NCI-H2196 treated with DMSO at 0.1 percent for 48 hours (cell line): Measurements from ENCODE around the gene FARS2.
"Not testable (repeated sequence)": the region's sequence is repeated elsewhere in the genome, so short reads cannot be mapped to it uniquely, and the experiment has no call there.

Experiments
- DNase-seq: peaks from one replicate; lab custom pipeline; 2025; ENCODE audit not compliant: unreplicated experiment; lab: John Stamatoyannopoulos, UW

The FARS2 gene

DNA sequence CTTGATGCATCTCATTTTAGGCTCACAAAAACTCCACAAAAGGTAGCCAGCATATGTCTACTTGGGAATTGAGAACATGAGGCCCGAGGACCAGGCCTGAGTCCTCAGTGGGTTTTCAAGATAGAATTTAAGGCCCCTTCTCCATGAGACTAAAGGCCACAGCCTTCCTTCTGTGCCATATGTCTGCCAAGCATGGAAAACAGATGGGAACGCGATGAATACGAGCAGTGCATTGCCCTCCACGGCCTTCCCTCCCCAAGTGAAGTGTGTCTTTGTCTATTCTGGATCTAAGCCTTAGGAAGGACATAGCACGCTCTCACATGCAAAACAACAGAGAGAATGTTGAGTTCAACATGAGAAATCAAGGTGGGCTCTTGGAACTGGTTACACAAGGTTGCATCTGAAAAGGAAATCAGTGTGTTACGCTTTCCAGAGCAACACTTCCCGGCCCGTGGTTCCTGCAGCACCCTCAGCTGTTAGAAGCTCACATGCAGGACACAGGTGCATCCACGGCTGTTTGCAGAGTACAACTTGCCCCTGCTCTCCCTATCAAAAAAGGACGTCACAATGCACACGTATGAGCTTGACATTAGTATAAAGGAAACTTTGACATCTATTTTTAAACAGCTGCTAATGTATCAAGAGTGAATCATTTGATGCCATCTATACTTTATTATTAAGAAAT lies 515.5 kb downstream of the FARS2 start:
- no peak for DNase-seq

- no peak for DNase-seq
Measured at GRCh38 chr6:5778317-5778857, 517.1 kb downstream of the FARS2 start.

- DNase-seq, result no peak
Measured at GRCh38 chr6:5778906-5779305, 517.6 kb downstream of the FARS2 start.

DNA sequence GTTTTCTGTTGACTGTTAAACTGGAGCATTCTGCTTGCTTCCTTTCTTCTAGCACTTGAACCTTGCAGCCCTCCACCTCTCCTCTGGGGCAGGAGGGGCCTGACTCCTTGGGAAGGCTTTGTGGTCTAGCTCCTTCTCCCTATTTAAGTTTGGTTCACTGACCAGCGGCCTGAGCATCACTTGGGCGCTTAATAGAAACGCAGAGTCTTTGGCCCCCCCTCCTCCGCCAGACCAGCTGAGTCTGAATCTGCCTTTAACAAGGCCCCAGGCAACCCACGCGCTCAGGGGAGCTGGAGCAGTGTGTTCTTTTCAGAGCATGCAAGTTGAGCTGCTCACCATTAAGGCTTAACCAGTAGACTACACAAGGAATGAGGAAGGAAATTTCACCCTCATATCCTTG lies 519.7 kb downstream of the FARS2 start:
- no peak for DNase-seq

DNA sequence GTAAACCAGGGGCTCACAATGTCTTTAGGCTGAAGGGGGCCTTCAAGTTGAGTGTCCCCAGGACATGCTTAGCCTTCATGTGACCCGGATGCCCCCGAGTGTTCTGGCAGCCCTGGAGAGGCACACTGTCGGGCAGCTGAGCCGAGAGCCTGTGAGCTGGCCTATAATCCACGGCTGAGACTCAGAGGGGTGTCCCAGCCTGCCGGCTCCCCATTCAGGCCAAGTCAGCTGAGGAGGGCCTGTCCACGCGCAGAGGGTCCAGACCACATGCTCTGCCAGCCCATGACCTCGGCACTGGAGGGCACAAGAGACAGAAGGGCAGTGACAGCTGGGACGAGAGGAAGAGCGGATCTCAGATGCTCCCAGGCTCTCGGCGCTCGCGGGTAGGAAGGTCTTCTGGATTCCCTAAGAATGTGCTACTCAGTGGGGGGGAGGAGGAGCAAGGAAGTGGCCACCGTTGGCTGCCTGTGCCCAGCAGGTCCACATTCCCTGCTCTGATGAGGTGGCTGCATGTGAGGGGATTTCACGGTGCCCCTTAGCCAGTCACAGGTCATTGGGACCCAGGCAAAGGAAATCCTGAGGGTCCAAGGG lies 520.7 kb downstream of the FARS2 start:
- DNase-seq, result no peak

- no peak for DNase-seq
Measured at GRCh38 chr6:5782783-5783547, 521.7 kb downstream of the FARS2 start.

GRCh38 chr6:5783584-5784089 lies 522.3 kb downstream of the FARS2 start:
- no peak for DNase-seq

GRCh38 chr6:5785249-5785648 lies 523.9 kb downstream of the FARS2 start:
- no peak for DNase-seq

DNA sequence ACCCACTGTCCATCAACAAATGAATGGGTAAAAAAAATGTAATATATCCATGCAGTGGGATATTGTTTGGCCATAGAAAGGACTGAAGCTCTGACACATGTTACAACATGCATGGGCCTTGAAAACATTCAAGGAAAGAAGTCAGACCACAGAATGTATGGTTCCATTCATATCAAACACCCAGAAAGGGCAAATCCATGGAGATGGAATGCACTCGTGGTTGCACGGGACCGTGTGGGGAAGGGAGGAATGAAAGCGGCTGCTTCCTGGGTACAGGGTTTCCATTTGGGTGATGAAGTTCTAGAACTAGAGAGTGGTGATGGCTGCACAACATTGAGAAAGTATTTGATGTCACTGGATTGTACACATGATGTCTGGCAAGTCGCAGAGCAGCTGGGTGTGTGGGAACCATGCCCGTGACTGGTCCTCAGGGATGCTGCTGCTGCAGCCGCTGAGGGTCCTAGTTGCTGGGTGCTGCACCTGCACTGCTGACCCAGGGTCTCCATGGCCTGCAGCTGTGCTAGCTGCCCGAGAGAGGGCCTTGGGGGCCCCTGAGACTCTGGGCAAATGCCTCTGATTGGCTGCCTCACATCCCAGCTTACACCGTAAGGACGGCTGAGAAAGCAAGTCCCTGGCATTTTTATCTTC lies 525.1 kb downstream of the FARS2 start:
- no peak for DNase-seq

GRCh38 chr6:5786969-5787720 lies 525.8 kb downstream of the FARS2 start:
- DNase-seq, result no peak

DNA sequence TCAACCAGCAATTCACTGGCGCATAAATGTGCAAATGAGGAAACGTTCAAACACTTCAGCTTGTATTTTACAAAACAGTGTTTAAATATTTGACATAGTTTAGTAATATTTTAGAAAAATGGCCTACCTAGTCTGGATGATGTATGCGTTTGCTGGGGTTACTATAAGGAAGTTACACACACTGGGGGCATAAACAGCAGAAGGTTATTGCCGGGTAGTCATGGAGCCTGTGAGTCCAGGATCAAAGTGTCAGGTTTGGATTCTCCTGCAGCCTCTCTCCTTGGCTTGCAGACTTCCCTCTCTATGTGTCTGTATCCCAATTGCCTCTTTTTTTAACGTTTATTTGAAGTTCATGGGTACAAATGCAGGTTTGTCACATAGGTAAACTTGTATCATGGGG lies 528.1 kb downstream of the FARS2 start:
- DNase-seq, result not testable (repeated sequence)

DNA sequence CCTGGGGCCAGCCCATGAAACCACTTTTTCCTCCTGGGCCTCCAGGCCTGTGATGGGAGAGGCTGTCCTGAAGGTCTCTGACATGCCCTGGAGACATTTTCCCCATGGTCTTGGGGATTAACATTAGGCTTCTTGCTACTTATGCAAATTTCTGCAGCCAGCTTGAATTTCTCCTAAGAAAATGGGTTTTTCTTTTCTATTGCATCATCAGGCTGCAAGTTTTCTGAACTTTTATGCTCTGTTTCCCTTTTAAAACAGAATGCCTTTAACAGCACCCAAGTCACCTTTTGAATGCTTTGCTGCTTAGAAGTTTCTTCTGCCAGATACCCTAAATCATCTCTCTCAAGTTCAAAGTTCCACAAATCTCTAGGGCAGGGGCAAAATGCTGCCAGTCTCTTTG lies 535.2 kb downstream of the FARS2 start:
- not testable (repeated sequence) for DNase-seq

DNA sequence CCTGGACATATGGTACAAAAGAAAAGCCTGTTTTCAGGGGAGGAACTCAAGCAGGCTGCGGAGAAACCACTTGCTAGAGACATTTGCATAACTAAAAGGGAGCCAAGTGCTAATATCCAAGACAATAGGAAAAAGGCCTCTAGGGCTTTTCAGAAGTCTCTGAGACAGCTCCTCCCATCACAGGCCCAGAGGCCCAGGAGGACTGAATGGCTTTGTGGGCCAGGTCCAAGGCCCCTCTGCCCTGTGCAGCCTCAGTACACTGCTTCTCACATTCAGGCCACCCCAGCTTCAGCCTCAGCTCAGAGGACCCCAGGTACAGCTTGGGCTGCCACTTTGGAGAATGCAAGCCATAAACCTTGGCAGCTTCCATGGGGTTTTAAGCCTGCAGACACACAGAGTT lies 545.1 kb downstream of the FARS2 start:
- DNase-seq, result not testable (repeated sequence)

- DNase-seq, result no peak
Measured at GRCh38 chr6:5809450-5809849, 548.1 kb downstream of the FARS2 start.

DNA sequence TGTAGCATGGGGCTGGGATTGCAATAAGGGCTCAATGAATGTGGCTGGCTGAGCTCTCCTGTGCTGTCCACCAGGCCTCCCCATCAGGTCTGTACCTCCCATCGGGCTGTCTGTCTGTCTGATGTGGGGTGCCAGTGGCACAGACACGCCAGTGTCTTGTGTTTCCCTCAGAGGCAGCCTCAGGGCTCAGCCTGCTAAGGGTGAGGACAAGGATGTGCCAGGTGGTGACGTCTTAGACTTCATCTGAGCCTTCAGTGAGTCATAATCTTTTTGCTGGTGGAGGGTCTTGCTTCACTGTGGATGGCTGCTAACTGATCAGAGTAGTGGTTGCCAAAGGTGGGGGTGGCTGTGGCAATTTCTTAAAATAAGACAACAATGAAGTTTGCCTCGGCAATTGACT lies 550.7 kb downstream of the FARS2 start:
- DNase-seq, result no peak

DNA sequence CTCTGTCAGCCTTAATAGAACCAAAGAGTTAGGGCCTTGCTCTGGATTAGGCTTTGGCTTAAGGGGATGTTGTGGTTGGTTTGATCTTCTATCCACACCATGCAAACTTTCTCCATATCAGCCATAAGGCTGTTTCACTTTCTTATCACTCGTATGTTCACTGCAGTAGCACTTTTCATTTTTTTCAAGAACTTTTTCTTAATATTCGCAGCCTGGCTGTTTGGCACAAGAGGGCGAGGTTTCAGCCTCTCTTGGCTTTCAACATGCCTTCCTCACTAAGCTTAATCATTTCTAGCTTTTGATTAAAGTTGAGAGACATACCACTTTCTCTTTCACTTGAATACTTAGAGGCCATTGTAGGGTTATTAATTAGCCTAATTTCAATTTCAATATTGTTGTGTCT lies 552.3 kb downstream of the FARS2 start:
- no peak for DNase-seq

- DNase-seq, result no peak
Measured at GRCh38 chr6:5814116-5814515, 552.8 kb downstream of the FARS2 start.

- DNase-seq, result no peak
Measured at GRCh38 chr6:5814901-5815300, 553.6 kb downstream of the FARS2 start.

GRCh38 chr6:5817869-5818268 lies 556.6 kb downstream of the FARS2 start:
- DNase-seq, result no peak

- no peak for DNase-seq
Measured at GRCh38 chr6:5818959-5819358, 557.6 kb downstream of the FARS2 start.
